Subcutaneous abdominal adipose tissue (tissue), 5 donors: ENCODE measurements around the gene LCE2D.
A peak's percentile ranks its signal among the peaks of the same experiment; 100 is the strongest.

Source experiments
- H3K27ac ChIP-seq: one replicate; pipeline ENCODE4 v1.7.0; 2013; ENCODE audit warnings: low read depth, mild to moderate bottlenecking, inconsistent platforms, low read length, moderate library complexity
- H3K27me3 ChIP-seq, 5 donors: one replicate each; pipeline ENCODE4 v1.7.0; 2013; ENCODE audit warnings: low read length in 5 of 5, inconsistent platforms in 1 of 5; ENCODE audit not compliant: control insufficient read depth in 5 of 5, insufficient read depth in 4 of 5
- H3K36me3 ChIP-seq, 5 donors: one replicate each; pipeline ENCODE4 v1.7.0; 2013; ENCODE audit warnings: low read length in 5 of 5; ENCODE audit not compliant: control insufficient read depth in 5 of 5, insufficient read depth in 5 of 5
- H3K4me1 ChIP-seq, 5 donors: one replicate each; pipeline ENCODE4 v1.7.0; 2013; ENCODE audit warnings: low read length in 5 of 5, mild to moderate bottlenecking in 3 of 5, moderate library complexity in 1 of 5; ENCODE audit not compliant: control insufficient read depth in 5 of 5, insufficient read depth in 5 of 5
- H3K4me3 ChIP-seq, 5 donors: one replicate each; pipeline ENCODE4 v1.7.0; 2013; ENCODE audit warnings: low read length in 5 of 5, low read depth in 1 of 5
- H3K9ac ChIP-seq, 5 donors: one replicate each; pipeline ENCODE4 v1.7.0; 2013; ENCODE audit warnings: low read length in 5 of 5, mild to moderate bottlenecking in 4 of 5, moderate library complexity in 3 of 5
- H3K9me3 ChIP-seq, 5 donors: one replicate each; pipeline ENCODE4 v1.7.0; 2013; ENCODE audit warnings: low read length in 5 of 5; ENCODE audit not compliant: control insufficient read depth in 5 of 5
- donor health status: healthy.
- donor health status: healthy.
- donor health status: healthy.
- donor health status: healthy.
- donor health status: healthy.

LCE2D gene

GRCh38 chr1:152663098-152663497 lies at the start of gene LCE2D:
Gene LCE2D (plus strand): TSS chr1:152663380. CDS start chr1:152664106, 726 bp downstream.
- Histone ChIP-seq H3K4me1 (no peaks in the 10 kb centered on the region), H3K9ac (no peak within 1 kb of the TSS), H3K27me3 (peaks cover 0 to 7% (median 0%) of the 10 kb centered on the region in 5 donors), H3K9me3 (no peaks in the 10 kb centered on the region), H3K4me3 (no peak within 1 kb of the TSS), H3K36me3 (no peaks in the 10 kb centered on the region), H3K27ac (no peak within 1 kb of the TSS)

- no peaks in the 10 kb centered on the region for H3K36me3 ChIP-seq
- no peaks in the 10 kb centered on the region for H3K27me3 ChIP-seq
- no peaks in the 10 kb centered on the region for H3K4me1 ChIP-seq
- no peak within 1 kb of the TSS for H3K9ac ChIP-seq
- no peak within 1 kb of the TSS for H3K27ac ChIP-seq
- H3K4me3 ChIP-seq, result no peak within 1 kb of the TSS
- peaks cover under 1 to 11% (median 11%) of the 10 kb centered on the region in 5 donors for H3K9me3 ChIP-seq
These were observed 49.7 kb upstream of the LCE2D start, which contains the start of gene LCE3B for GRCh38 chr1:152613511-152613910. Gene LCE3B (plus strand): TSS chr1:152613811. CDS start chr1:152613811, 0 bp downstream.

- no peaks in the 10 kb centered on the region for H3K36me3 ChIP-seq
- H3K27ac ChIP-seq, result peak overlapping the region; percentile 75
- H3K27me3 ChIP-seq, result no peaks in the 10 kb centered on the region
- H3K9me3 ChIP-seq, result peaks cover 9 to 28% (median 26%) of the 10 kb centered on the region in 5 donors
- H3K9ac ChIP-seq, result no peak overlapping the region
- H3K4me1 ChIP-seq, result peaks cover 0 to 22% (median 19%) of the 10 kb centered on the region in 5 donors
- peak overlapping the region in 1 of 5 donors; percentile 5 for H3K4me3 ChIP-seq
These were observed 41.2 kb upstream of the LCE2D start for GRCh38 chr1:152621993-152622392.

- H3K9me3 ChIP-seq, result peaks cover 9 to 24% (median 23%) of the 10 kb centered on the region in 5 donors
- H3K4me3 ChIP-seq, result peak within 1 kb of the TSS in 3 of 5 donors; percentile 5 to 23 (median 16)
- peaks cover 0 to 30% (median 23%) of the 10 kb centered on the region in 5 donors for H3K4me1 ChIP-seq
- H3K27me3 ChIP-seq, result no peaks in the 10 kb centered on the region
- H3K27ac ChIP-seq, result peak within 1 kb of the TSS; percentile 75
- peak within 1 kb of the TSS in 1 of 5 donors; percentile 1 for H3K9ac ChIP-seq
- no peaks in the 10 kb centered on the region for H3K36me3 ChIP-seq
These were observed 40.4 kb upstream of the LCE2D start, which contains the start of gene LCE3A for GRCh38 chr1:152622803-152623202. Gene LCE3A (minus strand): TSS chr1:152623103. CDS start chr1:152623103, 0 bp downstream.

- Histone ChIP-seq H3K9me3 (peaks cover 9 to 19% (median 17%) of the 10 kb centered on the region in 5 donors), H3K4me3 (peak overlapping the region in 2 of 5 donors; percentile 16 to 23), H3K36me3 (no peaks in the 10 kb centered on the region), H3K27ac (peak overlapping the region; percentile 75), H3K9ac (peak overlapping the region in 1 of 5 donors; percentile 1), H3K4me1 (peaks cover 3 to 34% (median 27%) of the 10 kb centered on the region in 5 donors), H3K27me3 (no peaks in the 10 kb centered on the region)
These were observed 39.9 kb upstream of the LCE2D start for GRCh38 chr1:152623203-152623844.

- Histone ChIP-seq H3K36me3 (no peaks in the 10 kb centered on the region), H3K9me3 (peaks cover 0 to 18% (median 7%) of the 10 kb centered on the region in 5 donors), H3K27ac (no peak overlapping the region), H3K4me3 (no peak overlapping the region), H3K27me3 (no peaks in the 10 kb centered on the region), H3K9ac (no peak overlapping the region), H3K4me1 (peaks cover 3 to 44% (median 39%) of the 10 kb centered on the region in 5 donors)
These were observed 36.4 kb upstream of the LCE2D start for GRCh38 chr1:152626744-152627143.

- H3K36me3 ChIP-seq, result no peaks in the 10 kb centered on the region
- H3K9ac ChIP-seq, result no peak overlapping the region
- peaks cover 0 to 23% (median 7%) of the 10 kb centered on the region in 5 donors for H3K9me3 ChIP-seq
- H3K4me3 ChIP-seq, result no peak overlapping the region
- H3K4me1 ChIP-seq, result peaks cover 3 to 23% (median 19%) of the 10 kb centered on the region in 5 donors
- no peak overlapping the region for H3K27ac ChIP-seq
- H3K27me3 ChIP-seq, result no peaks in the 10 kb centered on the region
These were observed 32.6 kb upstream of the LCE2D start for GRCh38 chr1:152630596-152630995.

GRCh38 chr1:152640351-152640750 lies 22.8 kb upstream of the LCE2D start:
- Histone ChIP-seq H3K4me3 (no peak overlapping the region), H3K36me3 (no peaks in the 10 kb centered on the region), H3K27ac (no peak overlapping the region), H3K27me3 (peaks cover 0 to 3% (median 0%) of the 10 kb centered on the region in 5 donors), H3K4me1 (peaks cover 0 to 14% (median 9%) of the 10 kb centered on the region in 5 donors), H3K9me3 (peaks cover 0 to 6% (median 2%) of the 10 kb centered on the region in 5 donors), H3K9ac (no peak overlapping the region)

GRCh38 chr1:152643945-152644344 lies 19.2 kb upstream of the LCE2D start:
- no peak overlapping the region for H3K9ac ChIP-seq
- H3K27ac ChIP-seq, result no peak overlapping the region
- H3K4me3 ChIP-seq, result no peak overlapping the region
- H3K4me1 ChIP-seq, result peaks cover 0 to 14% (median 9%) of the 10 kb centered on the region in 5 donors
- peaks cover 0 to 3% (median 0%) of the 10 kb centered on the region in 5 donors for H3K27me3 ChIP-seq
- H3K9me3 ChIP-seq, result peaks cover 0 to 2% (median 0%) of the 10 kb centered on the region in 5 donors
- H3K36me3 ChIP-seq, result no peaks in the 10 kb centered on the region

GRCh38 chr1:152645146-152645545 lies 18.0 kb upstream of the LCE2D start:
- Histone ChIP-seq H3K27me3 (peaks cover 0 to 3% (median 0%) of the 10 kb centered on the region in 5 donors), H3K36me3 (no peaks in the 10 kb centered on the region), H3K9ac (no peak overlapping the region), H3K9me3 (no peaks in the 10 kb centered on the region), H3K4me3 (no peak overlapping the region), H3K4me1 (peaks cover 0 to 14% (median 9%) of the 10 kb centered on the region in 5 donors), H3K27ac (no peak overlapping the region)
